Natural killer cell treated with Interleukin-12 subunit alpha and Interleukin-12 subunit beta and Interleukin-15 and Interleukin-18, amount 100 ng/mL, for 72 hours (primary cell): ENCODE measurements around the gene ADAM12. TPM values are rescaled to one million over a fixed set of nuclear protein-coding genes. Genes with fewer than 3 reads are reported as not detected.

Experiments
- ATAC-seq, 2 donors: fragments of 150-1000 bp; cut with Tn5 transposase in 1 of 2; sonication (Bioruptor Pico), chemical (Tn5 transposase) in 1 of 2; 2 replicates each; pipeline ENCODE4 v1.10.0; 2021
- DNase-seq: peaks from one replicate; pipeline ENCODE4 v3.0.0; 2022; ENCODE audit warnings: low spot score
- H3K27ac Mint-ChIP-seq, 2 donors: 1 replicate in 1 of 2; 2 replicates in 1 of 2; pipeline ENCODE4 v1.8.0; 2022; ENCODE audit warnings: mixed read lengths in 2 of 2, mild to moderate bottlenecking in 1 of 2, moderate library complexity in 1 of 2
- H3K27me3 Mint-ChIP-seq, 2 donors: 1 replicate in 1 of 2; 2 replicates in 1 of 2; pipeline ENCODE4 v1.8.0; 2022; ENCODE audit warnings: mixed read lengths in 2 of 2
- H3K36me3 Mint-ChIP-seq: one replicate; pipeline ENCODE4 v1.8.0; 2022; ENCODE audit warnings: mixed read lengths
- H3K4me1 Mint-ChIP-seq, 2 donors: 1 replicate in 1 of 2; 2 replicates in 1 of 2; pipeline ENCODE4 v1.8.0; 2022; ENCODE audit warnings: low read depth in 2 of 2, mixed read lengths in 2 of 2, mild to moderate bottlenecking in 1 of 2
- H3K4me3 Mint-ChIP-seq: one replicate; pipeline ENCODE4 v1.8.0; 2022; ENCODE audit warnings: mixed read lengths
- H3K9me3 Mint-ChIP-seq: 2 replicates; pipeline ENCODE4 v1.8.0; 2022; ENCODE audit warnings: mixed read lengths
- total RNA-seq, 2 donors: library from RNA; stranded (reverse); gene quantifications; one replicate each; pipeline ENCODE4 v1.2.3, GENCODE V29; 2022

The ADAM12 gene
- total RNA-seq, 2 donors from 2014 or later: 0.06 to 0.48 TPM

- H3K27ac Mint-ChIP-seq: no peak overlapping the region
- H3K9me3 Mint-ChIP-seq: no peaks in the 10 kb centered on the region
- ATAC-seq (no peak), DNase-seq (no peak)
- peaks cover 24 to 29% of the 10 kb centered on the region in 2 donors for H3K4me1 Mint-ChIP-seq
- no peaks in the 10 kb centered on the region for H3K36me3 Mint-ChIP-seq
- no peaks in the 10 kb centered on the region for H3K27me3 Mint-ChIP-seq
- no peak overlapping the region for H3K4me3 Mint-ChIP-seq
Measured at GRCh38 chr10:126014309-126014708, 374.0 kb downstream of the ADAM12 start.

- peak overlapping the region in 1 of 2 donors; percentile 88 for H3K27ac Mint-ChIP-seq
- DNase-seq (no peak), ATAC-seq (peak in 1 of 2 donors; percentile 49)
- H3K4me1 Mint-ChIP-seq: peaks cover 26 to 27% of the 10 kb centered on the region in 2 donors
- no peaks in the 10 kb centered on the region for H3K27me3 Mint-ChIP-seq
- peak overlapping the region; percentile 26 for H3K4me3 Mint-ChIP-seq
- no peaks in the 10 kb centered on the region for H3K36me3 Mint-ChIP-seq
- no peaks in the 10 kb centered on the region for H3K9me3 Mint-ChIP-seq
Measured at GRCh38 chr10:126013489-126014281, 374.6 kb downstream of the ADAM12 start.

GRCh38 chr10:126012485-126012884 is 375.8 kb downstream of the ADAM12 start:
- H3K9me3 Mint-ChIP-seq: no peaks in the 10 kb centered on the region
- DNase-seq: no peak
- ATAC-seq: no peak
- H3K36me3 Mint-ChIP-seq: no peaks in the 10 kb centered on the region
- H3K27ac Mint-ChIP-seq: peak overlapping the region; percentile 19 to 88
- no peaks in the 10 kb centered on the region for H3K27me3 Mint-ChIP-seq
- H3K4me3 Mint-ChIP-seq: peak overlapping the region; percentile 75
- H3K4me1 Mint-ChIP-seq: peaks cover 26 to 28% of the 10 kb centered on the region in 2 donors

GRCh38 chr10:126011995-126012394 is 376.3 kb downstream of the ADAM12 start:
- DNase-seq: no peak
- peak in 1 of 2 donors; percentile 65 for ATAC-seq
- Mint-ChIP-seq H3K9me3 (no peaks in the 10 kb centered on the region), H3K27ac (peak overlapping the region; percentile 19 to 88), H3K4me3 (peak overlapping the region; percentile 75), H3K4me1 (peaks cover 26 to 28% of the 10 kb centered on the region in 2 donors), H3K36me3 (no peaks in the 10 kb centered on the region), H3K27me3 (no peaks in the 10 kb centered on the region)

DNA sequence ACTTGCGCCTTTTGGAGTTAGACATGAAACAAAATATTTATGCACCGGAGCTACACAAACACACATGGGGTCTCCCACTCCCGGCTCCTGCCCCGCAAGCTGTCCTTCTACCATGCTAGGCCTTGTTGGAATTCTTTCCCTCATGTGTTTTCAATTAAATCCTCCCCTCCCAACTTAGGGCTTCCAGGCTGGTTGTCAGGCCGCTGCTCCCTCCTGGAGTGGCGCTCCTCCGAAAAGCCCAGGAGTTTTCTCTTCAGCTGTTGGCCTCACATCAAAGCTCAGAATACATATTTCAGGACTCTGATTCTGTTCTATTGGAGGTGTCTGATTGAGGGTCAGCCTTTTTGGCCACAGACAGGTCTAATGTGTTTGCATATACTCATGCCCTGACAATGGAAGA is 378.6 kb downstream of the ADAM12 start:
- no peak for DNase-seq
- Mint-ChIP-seq H3K27me3 (no peaks in the 10 kb centered on the region), H3K27ac (no peak overlapping the region), H3K4me3 (no peak overlapping the region), H3K4me1 (peaks cover 26 to 28% of the 10 kb centered on the region in 2 donors), H3K9me3 (no peaks in the 10 kb centered on the region), H3K36me3 (no peaks in the 10 kb centered on the region)
- no peak for ATAC-seq

- ATAC-seq: no peak
- no peak overlapping the region for H3K27ac Mint-ChIP-seq
- H3K4me1 Mint-ChIP-seq: peaks cover 4 to 7% of the 10 kb centered on the region in 2 donors
- DNase-seq: no peak
- no peaks in the 10 kb centered on the region for H3K9me3 Mint-ChIP-seq
- no peaks in the 10 kb centered on the region for H3K36me3 Mint-ChIP-seq
- H3K27me3 Mint-ChIP-seq: no peaks in the 10 kb centered on the region
- no peak overlapping the region for H3K4me3 Mint-ChIP-seq
Measured at GRCh38 chr10:126006906-126007305, 381.4 kb downstream of the ADAM12 start.

GRCh38 chr10:126006264-126006663 is 382.0 kb downstream of the ADAM12 start:
- no peak overlapping the region for H3K4me3 Mint-ChIP-seq
- no peaks in the 10 kb centered on the region for H3K9me3 Mint-ChIP-seq
- ATAC-seq (no peak), DNase-seq (no peak)
- H3K27ac Mint-ChIP-seq: no peak overlapping the region
- H3K36me3 Mint-ChIP-seq: no peaks in the 10 kb centered on the region
- H3K27me3 Mint-ChIP-seq: no peaks in the 10 kb centered on the region
- H3K4me1 Mint-ChIP-seq: peaks cover under 1 to 4% of the 10 kb centered on the region in 2 donors

DNA sequence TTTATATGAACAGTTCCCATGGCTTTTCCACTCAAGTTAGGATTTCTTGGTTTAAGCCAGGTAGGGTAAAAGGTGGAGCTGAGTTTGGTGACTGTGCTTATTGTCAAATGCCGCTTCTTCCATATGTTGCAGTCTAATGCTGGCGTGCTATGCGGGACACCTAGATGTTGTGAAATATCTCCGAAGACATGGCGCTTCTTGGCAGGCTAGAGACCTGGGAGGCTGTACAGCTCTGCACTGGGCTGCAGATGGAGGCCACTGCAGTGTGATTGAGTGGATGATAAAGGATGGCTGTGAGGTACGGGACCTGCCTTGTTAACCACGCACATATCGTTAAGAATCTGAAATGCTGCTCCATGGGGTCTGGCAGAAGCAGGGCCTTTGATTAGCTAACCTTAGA is 383.5 kb downstream of the ADAM12 start:
- DNase-seq (no peak), ATAC-seq (no peak)
- no peak overlapping the region for H3K4me3 Mint-ChIP-seq
- H3K9me3 Mint-ChIP-seq: no peaks in the 10 kb centered on the region
- no peaks in the 10 kb centered on the region for H3K27me3 Mint-ChIP-seq
- peaks cover 4 to 9% of the 10 kb centered on the region in 2 donors for H3K4me1 Mint-ChIP-seq
- H3K27ac Mint-ChIP-seq: no peak overlapping the region
- no peaks in the 10 kb centered on the region for H3K36me3 Mint-ChIP-seq

- Mint-ChIP-seq H3K27me3 (no peaks in the 10 kb centered on the region), H3K4me1 (peaks cover 8 to 11% of the 10 kb centered on the region in 2 donors), H3K9me3 (no peaks in the 10 kb centered on the region), H3K4me3 (no peak overlapping the region), H3K36me3 (no peaks in the 10 kb centered on the region), H3K27ac (no peak overlapping the region)
- ATAC-seq (no peak), DNase-seq (no peak)
Measured at GRCh38 chr10:126001576-126001975, 386.7 kb downstream of the ADAM12 start.

GRCh38 chr10:125999694-126000093 is 388.6 kb downstream of the ADAM12 start:
- Mint-ChIP-seq H3K27ac (no peak overlapping the region), H3K9me3 (no peaks in the 10 kb centered on the region), H3K4me1 (peaks cover 8 to 11% of the 10 kb centered on the region in 2 donors), H3K36me3 (no peaks in the 10 kb centered on the region), H3K27me3 (no peaks in the 10 kb centered on the region), H3K4me3 (no peak overlapping the region)
- ATAC-seq (no peak), DNase-seq (no peak)

- DNase-seq (no peak), ATAC-seq (no peak)
- H3K36me3 Mint-ChIP-seq: no peaks in the 10 kb centered on the region
- no peaks in the 10 kb centered on the region for H3K27me3 Mint-ChIP-seq
- peaks cover 8 to 11% of the 10 kb centered on the region in 2 donors for H3K4me1 Mint-ChIP-seq
- no peaks in the 10 kb centered on the region for H3K9me3 Mint-ChIP-seq
- no peak overlapping the region for H3K4me3 Mint-ChIP-seq
- no peak overlapping the region for H3K27ac Mint-ChIP-seq
Measured at GRCh38 chr10:125997586-125997985, 390.7 kb downstream of the ADAM12 start.

- Mint-ChIP-seq H3K27me3 (no peaks in the 10 kb centered on the region), H3K4me1 (peaks cover 8 to 11% of the 10 kb centered on the region in 2 donors), H3K27ac (no peak overlapping the region), H3K36me3 (no peaks in the 10 kb centered on the region), H3K9me3 (no peaks in the 10 kb centered on the region), H3K4me3 (no peak overlapping the region)
- no peak for DNase-seq
- no peak for ATAC-seq
Measured at GRCh38 chr10:125995726-125996304, 392.5 kb downstream of the ADAM12 start.

- H3K27ac Mint-ChIP-seq: no peak overlapping the region
- peaks cover 2 to 9% of the 10 kb centered on the region in 2 donors for H3K4me1 Mint-ChIP-seq
- no peak for ATAC-seq
- H3K4me3 Mint-ChIP-seq: no peak overlapping the region
- no peaks in the 10 kb centered on the region for H3K27me3 Mint-ChIP-seq
- DNase-seq: no peak
- no peaks in the 10 kb centered on the region for H3K36me3 Mint-ChIP-seq
- no peaks in the 10 kb centered on the region for H3K9me3 Mint-ChIP-seq
Measured at GRCh38 chr10:125994601-125995000, 393.7 kb downstream of the ADAM12 start.

GRCh38 chr10:125992254-125992653 is 396.0 kb downstream of the ADAM12 start:
- Mint-ChIP-seq H3K4me1 (peaks cover 0 to 7% of the 10 kb centered on the region in 2 donors), H3K4me3 (no peak overlapping the region), H3K27ac (no peak overlapping the region), H3K9me3 (no peaks in the 10 kb centered on the region), H3K36me3 (no peaks in the 10 kb centered on the region), H3K27me3 (peaks cover 0 to 3% of the 10 kb centered on the region in 2 donors)
- ATAC-seq (no peak), DNase-seq (no peak)
